Left lung (tissue), 10 donors: Measurements from ENCODE around the gene CLDN14. TPM values are rescaled to one million over a fixed set of nuclear protein-coding genes. Genes with fewer than 3 reads are reported as not detected.

ENCODE experiments used
- ATAC-seq: fragments of 200-7000 bp; cut with Tn5 transposase; one replicate; pipeline ENCODE4 v1.9.1; 2020; ENCODE audit warnings: moderate library complexity
- DNase-seq, 4 donors: peaks; one replicate each; pipeline ENCODE4 v3.0.0-alpha.2; 2013 to 2020
- H3K27ac ChIP-seq, 2 donors: fragments of 200-600 bp; sonication (generic) in 1 of 2; one replicate each; pipeline versions ENCODE4 v1.5.0 to v1.8.0; 2020 to 2021
- H3K27me3 ChIP-seq, 2 donors: fragments of 200-600 bp; sonication (generic) in 1 of 2; one replicate each; pipeline versions ENCODE4 v1.5.0 to v1.8.0; 2020 to 2021
- H3K36me3 ChIP-seq, 2 donors: fragments of 200-600 bp; sonication (generic) in 1 of 2; one replicate each; pipeline versions ENCODE4 v1.5.0 to v1.8.0; 2020 to 2021
- H3K4me1 ChIP-seq, 2 donors: fragments of 200-600 bp; one replicate each; pipeline ENCODE4 v1.8.0; 2021
- H3K4me3 ChIP-seq, 2 donors: fragments of 200-600 bp; sonication (generic) in 1 of 2; one replicate each; pipeline versions ENCODE4 v1.5.0 to v1.8.0; 2020 to 2021; ENCODE audit warnings: mild to moderate bottlenecking in 1 of 2
- H3K9me3 ChIP-seq, 2 donors: fragments of 200-600 bp; sonication (generic) in 1 of 2; one replicate each; pipeline versions ENCODE4 v1.5.0 to v1.8.0; 2020 to 2021
- CTCF ChIP-seq, 2 donors: fragments of 200-600 bp; sonication (generic) in 1 of 2; IDR thresholded peaks; one replicate each; pipeline versions ENCODE4 v1.5.0 to v1.8.0; 2021; ENCODE audit warnings: antibody characterized with exemption in 2 of 2
- intact Hi-C, 2 donors: fragments of 100-400 bp; cut with DNase I; formaldehyde crosslinking; loops; one replicate each; pipeline versions ENCODE4 v1.11.2 to v1.14.2; 2022
- polyA plus RNA-seq, 6 donors: library from polyadenylated mRNA; unstranded; fragments of 120-200 nt; gene quantifications; one replicate each; pipeline ENCODE4 v1.2.1, GENCODE V29; 2013; ENCODE audit not compliant: insufficient read length in 6 of 6
- total RNA-seq, 2 donors: library from RNA; stranded (reverse); fragmentation: NEBNext Ultra II Directional; extraction: Animal tissue kit (Norgen Biotek cat#: 25700); gene quantifications; one replicate each; pipeline ENCODE4 v1.2.1, GENCODE V29; 2021
- donor health status: DM: no; HTN: yes; CAD: no.
- donor health status: DM: no; HTN: no; CAD: no.

Gene CLDN14
- total and polyA plus RNA-seq, 8 donors = 0.17 TPM; not detected in 7

- H3K27ac ChIP-seq = no peak overlapping the region
- H3K4me3 ChIP-seq = no peak overlapping the region
- TF ChIP-seq CTCF (IDR thresholded peaks at IDR 0.05) = no peak
- peaks cover 0 to 5% of the 10 kb centered on the region in 2 donors for H3K27me3 ChIP-seq
- H3K9me3 ChIP-seq = no peaks in the 10 kb centered on the region
- no peak for DNase-seq
- H3K4me1 ChIP-seq = no peaks in the 10 kb centered on the region
- no peaks in the 10 kb centered on the region for H3K36me3 ChIP-seq
- ATAC-seq = no peak
- intact Hi-C loops = loop anchor here in 1 of 2 donors (10.0 kb wide), 1 partner anchor 423 kb away; no protein-coding TSS in a partner anchor
These were observed 21.6 kb upstream of the CLDN14 start for GRCh38 chr21:36501589-36501892.

GRCh38 chr21:36499578-36500471 lies 19.9 kb upstream of the CLDN14 start:
- H3K4me3 ChIP-seq = no peak overlapping the region
- DNase-seq (no peak), ATAC-seq (peak; percentile 23)
- no peaks in the 10 kb centered on the region for H3K9me3 ChIP-seq
- no peak overlapping the region for H3K27ac ChIP-seq
- intact Hi-C loops = loop anchor here in 1 of 2 donors (10.0 kb wide), 1 partner anchor 425 kb away; no protein-coding TSS in a partner anchor
- H3K36me3 ChIP-seq = no peaks in the 10 kb centered on the region
- peaks cover 0 to 4% of the 10 kb centered on the region in 2 donors for H3K27me3 ChIP-seq
- TF ChIP-seq CTCF (IDR thresholded peaks at IDR 0.05) = no peak
- no peaks in the 10 kb centered on the region for H3K4me1 ChIP-seq

GRCh38 chr21:36494557-36494956 lies 14.6 kb upstream of the CLDN14 start:
- TF ChIP-seq CTCF (IDR thresholded peaks at IDR 0.05) = no peak
- Histone ChIP-seq H3K4me1 (no peaks in the 10 kb centered on the region), H3K36me3 (no peaks in the 10 kb centered on the region), H3K27me3 (no peaks in the 10 kb centered on the region), H3K27ac (no peak overlapping the region), H3K4me3 (no peak overlapping the region), H3K9me3 (no peaks in the 10 kb centered on the region)
- intact Hi-C loops = no loop called here
- DNase-seq = no peak
- no peak for ATAC-seq

- no peak for DNase-seq
- Histone ChIP-seq H3K27me3 (no peaks in the 10 kb centered on the region), H3K36me3 (no peaks in the 10 kb centered on the region), H3K9me3 (no peaks in the 10 kb centered on the region), H3K4me3 (no peak overlapping the region), H3K4me1 (no peaks in the 10 kb centered on the region), H3K27ac (no peak overlapping the region)
- TF ChIP-seq CTCF (IDR thresholded peaks at IDR 0.05) = no peak
- no peak for ATAC-seq
- intact Hi-C loops = no loop called here
These were observed 11.4 kb upstream of the CLDN14 start for GRCh38 chr21:36491209-36491910.

- H3K4me3 ChIP-seq = no peak overlapping the region
- intact Hi-C loops = no loop called here
- H3K4me1 ChIP-seq = no peaks in the 10 kb centered on the region
- ATAC-seq (no peak), DNase-seq (no peak)
- TF ChIP-seq CTCF (IDR thresholded peaks at IDR 0.05) = no peak
- no peak overlapping the region for H3K27ac ChIP-seq
- H3K9me3 ChIP-seq = no peaks in the 10 kb centered on the region
- no peaks in the 10 kb centered on the region for H3K27me3 ChIP-seq
- H3K36me3 ChIP-seq = no peaks in the 10 kb centered on the region
These were observed 9.8 kb upstream of the CLDN14 start for GRCh38 chr21:36489776-36490165.
